Naive thymus-derived CD8-positive, alpha-beta T cell (primary cell): ENCODE results near the gene TCEAL7. TPM values are rescaled to one million over a fixed set of nuclear protein-coding genes. Genes with fewer than 3 reads are reported as not detected.
"Not testable (repeated sequence)": the region's sequence is repeated elsewhere in the genome, so short reads cannot be mapped to it uniquely, and the experiment has no call there.

Experiments
- ATAC-seq, 2 donors: fragments of 150-1000 bp; cut with Tn5 transposase in 1 of 2; sonication (Bioruptor Pico), chemical (Tn5 transposase) in 1 of 2; 1 replicate in 1 of 2; 2 replicates in 1 of 2; pipeline ENCODE4 v1.10.0; 2021; ENCODE audit warnings: mild to moderate bottlenecking in 2 of 2, moderate library complexity in 2 of 2
- POLR2A ChIA-PET: fragments of 350-600 bp; sonication (Branson Sonifier 250); formaldehyde crosslinking; loops from one replicate; lab custom pipeline; 2021; ENCODE audit warnings: antibody characterized with exemption; lab: Charles Lee
- DNase-seq, 10 donors: peaks; one replicate each; pipeline versions ENCODE4 v3.0.0 to v3.0.0-alpha.2; 2020 to 2022
- H3K27ac Mint-ChIP-seq, 10 donors: one replicate each; pipeline ENCODE4 v1.8.0; 2020 to 2022; ENCODE audit warnings: mild to moderate bottlenecking in 10 of 10, mixed read lengths in 10 of 10, moderate library complexity in 4 of 10, inconsistent platforms in 1 of 10
- H3K27me3 Mint-ChIP-seq, 5 donors: one replicate each; pipeline ENCODE4 v1.8.0; 2021 to 2022; ENCODE audit warnings: mixed read lengths in 5 of 5
- H3K36me3 Mint-ChIP-seq, 3 donors: one replicate each; pipeline ENCODE4 v1.8.0; 2020 to 2022; ENCODE audit warnings: mixed read lengths in 3 of 3, mild to moderate bottlenecking in 2 of 3, inconsistent platforms in 1 of 3
- H3K4me1 Mint-ChIP-seq, 4 donors: one replicate each; pipeline ENCODE4 v1.8.0; 2021 to 2022; ENCODE audit warnings: mixed read lengths in 4 of 4
- H3K4me3 Mint-ChIP-seq, 10 donors: one replicate each; pipeline ENCODE4 v1.8.0; 2020 to 2022; ENCODE audit warnings: mild to moderate bottlenecking in 10 of 10, mixed read lengths in 10 of 10, moderate library complexity in 6 of 10, inconsistent platforms in 1 of 10
- H3K9me3 Mint-ChIP-seq, 9 donors: one replicate each; pipeline ENCODE4 v1.8.0; 2020 to 2022; ENCODE audit warnings: mixed read lengths in 9 of 9, mild to moderate bottlenecking in 3 of 9, inconsistent platforms in 1 of 9, moderate library complexity in 1 of 9
- polyA plus RNA-seq, 3 donors: library from polyadenylated mRNA; unstranded; fragments of 300-500 nt; fragmentation: Illumina TruSeq; gene quantifications; one replicate each; pipeline ENCODE4 v1.2.3, GENCODE V29; 2021
- total RNA-seq, 8 experiments: library from RNA in 2 of 8; stranded (reverse) in 2 of 8; gene quantifications; one replicate each; pipeline ENCODE4 v1.2.3 and lab custom pipeline; 2021 to 2026

The TCEAL7 gene
- total and polyA plus RNA-seq, 5 experiments from 2014 or later = not detected

- Mint-ChIP-seq H3K27ac (no peak overlapping the region), H3K9me3 (peaks cover 0 to 2% (median 0%) of the 10 kb centered on the region in 9 donors), H3K4me1 (peaks cover 0 to 4% (median 1%) of the 10 kb centered on the region in 4 donors), H3K27me3 (peaks cover 0 to 17% (median 2%) of the 10 kb centered on the region in 5 donors), H3K36me3 (no peaks in the 10 kb centered on the region), H3K4me3 (no peak overlapping the region)
- ATAC-seq = no peak
- POLR2A ChIA-PET = no interaction called here
- DNase-seq = no peak
Measured at GRCh38 chrX:103347682-103348397, 17.8 kb downstream of the TCEAL7 start.

DNA sequence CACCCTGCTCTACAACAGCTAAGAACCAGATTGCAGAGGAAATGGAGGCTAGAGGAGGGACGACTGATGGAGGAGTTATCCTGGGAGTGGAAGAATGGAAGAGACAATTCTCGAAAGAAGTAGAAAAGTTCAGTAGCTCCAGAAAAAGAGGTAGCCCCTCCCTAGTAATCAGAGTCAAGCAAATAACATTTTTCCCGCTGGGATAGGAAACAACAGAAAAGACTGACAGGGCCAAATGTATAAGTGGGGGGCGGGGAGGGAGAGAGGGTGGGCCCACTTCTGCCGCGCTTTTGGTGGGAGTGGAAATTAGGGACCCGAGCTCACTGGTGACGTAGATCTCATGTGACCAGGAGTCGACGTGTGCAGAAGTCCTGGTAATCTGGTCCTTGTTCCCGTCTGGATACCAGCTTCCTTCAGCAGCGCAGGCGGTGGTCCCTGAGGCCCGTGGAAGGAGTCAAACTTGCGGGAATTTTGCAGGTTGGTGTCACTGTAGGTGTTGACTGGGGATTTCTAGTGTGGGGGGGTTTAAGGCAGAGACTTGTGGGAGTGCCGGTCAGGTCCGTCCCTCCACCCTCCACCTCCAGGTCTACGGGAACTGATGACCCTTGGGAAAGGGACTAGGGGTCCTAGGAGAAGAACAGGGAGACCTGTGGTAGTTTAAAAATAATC, 26.2 kb downstream of the TCEAL7 start, which contains the start of gene TCEAL9:
TCEAL9 (plus strand) TSS at position 377 of the 669 bp plus-strand sequence. CDS start 1,179 bp downstream, outside the sequence.
- H3K4me3 Mint-ChIP-seq = peak within 1 kb of the TSS; percentile 83 to 93 (median 90)
- peak; percentile 33 to 47 for ATAC-seq
- peaks cover 0 to 4% (median 0%) of the 10 kb centered on the region in 5 donors for H3K27me3 Mint-ChIP-seq
- peak within 1 kb of the TSS; percentile 36 to 94 (median 82) for H3K27ac Mint-ChIP-seq
- peaks cover 6 to 18% (median 8%) of the 10 kb centered on the region in 4 donors for H3K4me1 Mint-ChIP-seq
- POLR2A ChIA-PET = interaction anchor here (0.6 kb wide), 1 partner anchor 9 kb away, joined by 4 read pairs; no protein-coding TSS in a partner anchor
- no peaks in the 10 kb centered on the region for H3K36me3 Mint-ChIP-seq
- DNase-seq = peak in 1 of 10 donors; percentile 4
- no peaks in the 10 kb centered on the region for H3K9me3 Mint-ChIP-seq

GRCh38 chrX:103356858-103357257, 26.8 kb downstream of the TCEAL7 start:
- Mint-ChIP-seq H3K27ac (peak overlapping the region in 8 of 10 donors; percentile 27 to 94 (median 80)), H3K4me1 (peaks cover 6 to 18% (median 8%) of the 10 kb centered on the region in 4 donors), H3K36me3 (no peaks in the 10 kb centered on the region), H3K9me3 (no peaks in the 10 kb centered on the region), H3K27me3 (peaks cover 0 to 4% (median 0%) of the 10 kb centered on the region in 5 donors), H3K4me3 (peak overlapping the region; percentile 83 to 93 (median 90))
- POLR2A ChIA-PET = interaction anchor here (0.6 kb wide), 1 partner anchor 10 kb away, joined by 4 read pairs; no protein-coding TSS in a partner anchor
- DNase-seq = no peak
- ATAC-seq = peak; percentile 14 to 50

- H3K27ac Mint-ChIP-seq = no peak overlapping the region
- no peaks in the 10 kb centered on the region for H3K36me3 Mint-ChIP-seq
- ATAC-seq = no peak
- peaks cover 6 to 18% (median 8%) of the 10 kb centered on the region in 4 donors for H3K4me1 Mint-ChIP-seq
- peak overlapping the region in 4 of 10 donors; percentile 1 to 52 (median 47) for H3K4me3 Mint-ChIP-seq
- peaks cover 0 to 4% (median 0%) of the 10 kb centered on the region in 5 donors for H3K27me3 Mint-ChIP-seq
- DNase-seq = no peak
- H3K9me3 Mint-ChIP-seq = no peaks in the 10 kb centered on the region
- POLR2A ChIA-PET = no interaction called here
Measured at GRCh38 chrX:103357871-103358270, 27.8 kb downstream of the TCEAL7 start.

DNA sequence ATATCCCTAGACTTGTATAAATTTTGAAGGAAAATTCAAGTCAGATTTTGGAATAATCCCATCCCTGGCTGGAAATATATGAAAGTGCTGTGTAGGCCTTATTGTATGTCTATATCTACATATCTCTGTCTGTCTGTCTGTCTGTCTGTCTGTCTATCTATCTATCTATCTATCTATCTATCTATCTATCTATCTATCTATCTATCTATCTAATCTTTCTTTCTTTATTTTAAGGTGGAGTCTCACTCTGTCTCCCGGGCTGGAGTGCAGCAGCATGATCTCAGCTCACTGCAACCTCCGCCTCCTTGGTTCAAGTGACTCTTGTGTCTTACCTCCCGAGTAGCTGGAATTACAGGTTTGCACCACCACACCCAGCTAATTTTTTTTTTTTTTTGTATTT, 29.6 kb downstream of the TCEAL7 start:
- not testable (repeated sequence) for H3K27ac Mint-ChIP-seq, H3K36me3 Mint-ChIP-seq, ATAC-seq, DNase-seq, H3K9me3 Mint-ChIP-seq, H3K4me3 Mint-ChIP-seq, H3K27me3 Mint-ChIP-seq
- POLR2A ChIA-PET = interaction anchor here (0.6 kb wide), 1 partner anchor 1742 kb away, joined by 3 read pairs; no protein-coding TSS in a partner anchor
- H3K4me1 Mint-ChIP-seq = peaks cover 6 to 18% (median 8%) of the 10 kb centered on the region in 4 donors

DNA sequence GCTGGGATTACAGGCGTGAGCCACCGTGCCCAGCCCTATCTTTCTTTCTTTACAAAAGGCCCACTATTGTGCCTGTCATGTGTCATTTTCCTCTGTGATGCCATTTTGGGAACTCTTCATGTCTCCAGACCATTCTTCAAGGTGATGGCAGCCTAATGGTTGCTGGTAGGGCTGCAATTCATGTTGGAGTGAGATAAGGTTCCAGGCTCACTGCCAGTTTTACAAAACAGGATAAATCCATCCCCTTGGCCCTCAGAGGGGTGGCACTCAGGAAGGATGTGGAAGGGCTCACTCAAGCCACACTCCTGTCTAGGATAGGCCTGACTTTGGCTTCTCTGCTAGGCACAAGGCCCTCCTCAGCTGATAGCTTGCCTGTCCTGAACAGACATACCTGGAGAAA, 30.1 kb downstream of the TCEAL7 start:
- H3K27me3 Mint-ChIP-seq = no peaks in the 10 kb centered on the region
- H3K27ac Mint-ChIP-seq = no peak overlapping the region
- POLR2A ChIA-PET = no interaction called here
- H3K4me3 Mint-ChIP-seq = no peak overlapping the region
- ATAC-seq = no peak
- H3K9me3 Mint-ChIP-seq = no peaks in the 10 kb centered on the region
- no peak for DNase-seq
- no peaks in the 10 kb centered on the region for H3K36me3 Mint-ChIP-seq
- peaks cover 6 to 18% (median 8%) of the 10 kb centered on the region in 4 donors for H3K4me1 Mint-ChIP-seq

GRCh38 chrX:103360916-103361315, 30.9 kb downstream of the TCEAL7 start:
- H3K9me3 Mint-ChIP-seq = no peaks in the 10 kb centered on the region
- ATAC-seq (no peak), DNase-seq (no peak)
- POLR2A ChIA-PET = no interaction called here
- no peaks in the 10 kb centered on the region for H3K27me3 Mint-ChIP-seq
- no peak overlapping the region for H3K27ac Mint-ChIP-seq
- H3K4me3 Mint-ChIP-seq = no peak overlapping the region
- H3K36me3 Mint-ChIP-seq = no peaks in the 10 kb centered on the region
- peaks cover 5 to 14% (median 7%) of the 10 kb centered on the region in 4 donors for H3K4me1 Mint-ChIP-seq

DNA sequence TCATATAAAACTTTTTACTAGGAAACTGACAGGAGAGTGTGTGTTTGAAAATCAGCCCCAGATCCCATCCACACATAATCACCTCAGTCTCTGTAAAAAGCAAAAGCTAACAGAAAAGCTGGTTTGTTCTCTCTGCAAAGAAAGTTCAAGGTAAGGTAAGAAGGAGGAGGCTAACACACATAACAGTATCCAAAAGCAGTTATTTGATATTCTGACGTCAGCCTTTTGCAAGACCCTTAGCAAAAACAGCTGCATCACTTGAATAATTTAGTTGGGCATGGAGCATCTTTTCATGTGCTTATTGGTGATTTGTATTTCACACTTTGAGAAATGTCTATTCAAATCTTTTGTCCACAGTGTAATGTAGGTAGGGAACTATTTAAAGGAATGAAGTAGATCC, 31.8 kb downstream of the TCEAL7 start:
- Mint-ChIP-seq H3K4me3 (no peak overlapping the region), H3K36me3 (no peaks in the 10 kb centered on the region), H3K4me1 (peaks cover 2 to 9% (median 3%) of the 10 kb centered on the region in 4 donors), H3K9me3 (no peaks in the 10 kb centered on the region), H3K27me3 (no peaks in the 10 kb centered on the region), H3K27ac (no peak overlapping the region)
- no peak for DNase-seq
- POLR2A ChIA-PET = no interaction called here
- ATAC-seq = no peak

GRCh38 chrX:103362474-103362873, 32.4 kb downstream of the TCEAL7 start:
- POLR2A ChIA-PET = no interaction called here
- H3K4me3 Mint-ChIP-seq = no peak overlapping the region
- H3K4me1 Mint-ChIP-seq = peaks cover 1 to 3% (median 3%) of the 10 kb centered on the region in 4 donors
- DNase-seq (no peak), ATAC-seq (no peak)
- no peaks in the 10 kb centered on the region for H3K36me3 Mint-ChIP-seq
- H3K27me3 Mint-ChIP-seq = no peaks in the 10 kb centered on the region
- no peak overlapping the region for H3K27ac Mint-ChIP-seq
- no peaks in the 10 kb centered on the region for H3K9me3 Mint-ChIP-seq

GRCh38 chrX:103363046-103363445, 33.0 kb downstream of the TCEAL7 start:
- Mint-ChIP-seq H3K4me1 (peaks cover 0 to 1% (median 0%) of the 10 kb centered on the region in 4 donors), H3K9me3 (no peaks in the 10 kb centered on the region), H3K27me3 (no peaks in the 10 kb centered on the region), H3K36me3 (no peaks in the 10 kb centered on the region), H3K27ac (no peak overlapping the region), H3K4me3 (no peak overlapping the region)
- POLR2A ChIA-PET = no interaction called here
- DNase-seq = no peak
- ATAC-seq = no peak

GRCh38 chrX:103367502-103367901, 37.5 kb downstream of the TCEAL7 start:
- POLR2A ChIA-PET = interaction anchor here (1.5 kb wide), 1 partner anchor 9 kb away, joined by 3 read pairs; the partner anchor contains the start of gene BEX3
- no peaks in the 10 kb centered on the region for H3K36me3 Mint-ChIP-seq
- DNase-seq (no peak), ATAC-seq (no peak)
- no peaks in the 10 kb centered on the region for H3K4me1 Mint-ChIP-seq
- no peaks in the 10 kb centered on the region for H3K9me3 Mint-ChIP-seq
- no peak overlapping the region for H3K4me3 Mint-ChIP-seq
- no peak overlapping the region for H3K27ac Mint-ChIP-seq
- no peaks in the 10 kb centered on the region for H3K27me3 Mint-ChIP-seq

DNA sequence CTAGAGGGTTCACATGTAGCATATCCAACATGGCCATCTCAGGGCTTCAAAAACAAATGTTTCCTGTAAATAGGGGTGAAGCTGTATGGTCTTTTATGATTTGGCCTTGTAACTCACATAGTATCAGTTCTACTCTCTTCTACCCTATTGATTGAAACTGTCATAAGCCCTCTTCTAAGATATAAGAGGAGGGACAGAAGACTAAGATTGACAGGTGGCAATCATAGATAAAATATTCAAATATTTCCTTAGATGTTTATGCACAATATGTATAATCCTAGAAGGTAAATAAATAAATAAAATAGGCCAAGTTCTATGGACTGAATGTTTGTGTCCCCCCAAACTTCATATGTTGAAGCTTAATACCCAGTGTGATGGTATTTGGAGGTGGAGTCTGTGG, 39.4 kb downstream of the TCEAL7 start:
- ATAC-seq (no peak), DNase-seq (no peak)
- Mint-ChIP-seq H3K36me3 (no peaks in the 10 kb centered on the region), H3K9me3 (no peaks in the 10 kb centered on the region), H3K27me3 (no peaks in the 10 kb centered on the region), H3K4me3 (no peak overlapping the region), H3K4me1 (no peaks in the 10 kb centered on the region), H3K27ac (no peak overlapping the region)
- POLR2A ChIA-PET = no interaction called here

DNA sequence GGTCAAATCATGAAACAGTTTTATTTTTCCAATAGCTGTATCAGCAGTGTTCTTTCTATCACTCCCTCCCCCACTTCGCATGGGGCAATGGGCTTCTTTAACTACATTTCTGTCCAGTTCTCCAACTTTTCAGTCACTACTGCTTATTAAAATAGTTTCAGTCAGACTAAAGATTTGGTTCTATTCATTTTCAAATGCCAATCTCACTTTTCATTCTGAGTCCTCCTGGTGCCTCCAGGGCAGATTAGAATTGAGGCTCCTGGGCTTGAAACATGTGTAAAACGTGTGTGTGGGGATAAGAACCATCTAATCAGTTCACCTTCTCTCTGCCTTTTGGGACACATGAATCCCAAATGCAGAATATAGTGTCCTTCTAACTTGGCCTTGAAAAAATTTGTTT, 42.8 kb downstream of the TCEAL7 start:
- H3K27ac Mint-ChIP-seq = no peak overlapping the region
- H3K4me3 Mint-ChIP-seq = no peak overlapping the region
- no peaks in the 10 kb centered on the region for H3K9me3 Mint-ChIP-seq
- DNase-seq = no peak
- peaks cover 4 to 11% (median 8%) of the 10 kb centered on the region in 4 donors for H3K4me1 Mint-ChIP-seq
- no peak for ATAC-seq
- H3K27me3 Mint-ChIP-seq = no peaks in the 10 kb centered on the region
- POLR2A ChIA-PET = no interaction called here
- no peaks in the 10 kb centered on the region for H3K36me3 Mint-ChIP-seq
